ENCODE data around the gene CCL19. TPM values are rescaled to one million over a fixed set of nuclear protein-coding genes. Genes with fewer than 3 reads are reported as not detected.

The CCL19 gene
- total and polyA plus RNA-seq, 2 of the 8 experiments (the other 6 are each of a cell fraction or from before 2014, with no cell fraction given) = not detected

DNA sequence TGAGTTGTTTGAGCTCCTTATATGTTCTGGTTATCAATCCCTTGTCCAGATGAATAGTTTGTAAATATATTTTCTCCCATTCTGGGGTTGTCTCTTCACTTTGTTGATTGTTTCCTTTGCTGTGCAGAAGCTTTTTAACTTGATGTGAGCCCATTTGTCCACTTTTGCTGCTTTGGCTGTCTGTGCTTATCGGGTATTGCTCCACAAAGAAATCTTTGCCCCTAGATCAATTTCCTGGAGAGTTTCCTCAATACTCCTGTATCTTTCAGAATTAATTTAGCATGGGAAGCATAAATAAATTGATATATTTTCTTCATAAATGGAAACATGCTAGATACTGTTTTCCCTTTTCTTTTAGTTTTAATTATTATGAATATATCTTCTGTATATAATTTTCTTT is 41.4 kb upstream of the CCL19 start:
- H3K56ac ChIP-seq (replicated peaks; ENCODE audit: insufficient read length, low read depth, low read length) = no peak overlapping the region
- no peak overlapping the region for H2BK20ac ChIP-seq (ENCODE audit: low read length)
- H3K36me3 ChIP-seq (ENCODE audit: control insufficient read depth in 2 of 4, insufficient read depth in 4 of 4, low read length in 3 of 4) = no peaks in the 10 kb centered on the region
- H2AFZ ChIP-seq (ENCODE audit: low read length) = no peak overlapping the region
- no peak overlapping the region for H4K5ac ChIP-seq (ENCODE audit: insufficient read length, low read depth, low read length)
- no peak overlapping the region for H2BK5ac ChIP-seq (ENCODE audit: low read depth, low read length)
- H4K91ac ChIP-seq (replicated peaks; ENCODE audit: insufficient read length, low read length) = no peak overlapping the region
- no peak overlapping the region for H3K4ac ChIP-seq (replicated peaks; ENCODE audit: insufficient read length, low read depth, low read length)
- CTCF ChIA-PET (ENCODE audit: partially characterized antibody) = no interaction called here
- no peak for DNase-seq (ENCODE audit: low read depth in 1 of 2, low spot score in 2 of 2)
- H2BK120ac ChIP-seq (replicated peaks; ENCODE audit: low read depth, low read length) = no peak overlapping the region
- no peak overlapping the region for H2BK12ac ChIP-seq (ENCODE audit: low read depth, low read length)
- no peaks in the 10 kb centered on the region for H3K4me1 ChIP-seq (replicated peaks in 1 of 4; ENCODE audit: control insufficient read depth in 3 of 4, insufficient read depth in 4 of 4, low read length in 3 of 4)
- H2AK5ac ChIP-seq (ENCODE audit: low read depth, low read length) = no peak overlapping the region
- no peak overlapping the region for H4K8ac ChIP-seq (ENCODE audit: extremely low read depth, insufficient read depth, low read length)
- H3K14ac ChIP-seq (ENCODE audit: insufficient read length) = no peak overlapping the region
- H3K4me2 ChIP-seq (ENCODE audit: insufficient read depth in 1 of 2, low read depth in 2 of 2, low read length in 2 of 2) = no peak overlapping the region
- no peaks in the 10 kb centered on the region for H3K27me3 ChIP-seq (replicated peaks in 1 of 4; ENCODE audit: control insufficient read depth in 3 of 4, extremely low read depth in 1 of 4, insufficient read depth in 3 of 4, low read length in 3 of 4)
- H3K23ac ChIP-seq (ENCODE audit: insufficient read length) = no peak overlapping the region
- H3K27ac ChIP-seq (ENCODE audit: low read depth, low read length) = no peak overlapping the region
- H3K18ac ChIP-seq (ENCODE audit: extremely low read depth, low read length) = no peak overlapping the region
- no peaks in the 10 kb centered on the region for H3K23me2 ChIP-seq (ENCODE audit: low read depth, low read length)
- peaks cover 0 to 2% of the 10 kb centered on the region in 2 experiments for H4K20me1 ChIP-seq (replicated peaks in 1 of 2; ENCODE audit: control insufficient read depth in 1 of 2, insufficient read depth in 2 of 2, low read length in 2 of 2)
- H2BK15ac ChIP-seq (ENCODE audit: low read length) = no peak overlapping the region
- no peak overlapping the region for H3K4me3 ChIP-seq (ENCODE audit: extremely low read depth in 1 of 4, insufficient read depth in 2 of 4, low read depth in 3 of 4, low read length in 4 of 4)
- no peak for FAIRE-seq
- 75% methylated on average over 1 of the region's 1 CpG; no CpG with 5 or more reads in 1 of the 2 experiments for WGBS, 2 experiments (ENCODE audit: extremely low coverage in 1 of 2, insufficient coverage in 1 of 2, insufficient read length in 1 of 2, insufficient replicate concordance in 2 of 2, low coverage in 1 of 2, low lambda C conversion rate in 2 of 2, missing lambda C conversion rate in 1 of 2)
- no peak overlapping the region for H3K9ac ChIP-seq (replicated peaks in 1 of 4; ENCODE audit: extremely low read depth in 1 of 4, low read depth in 3 of 4, low read length in 3 of 4)
- H3K79me1 ChIP-seq (ENCODE audit: low read depth, low read length) = no peaks in the 10 kb centered on the region
- POLR2A ChIA-PET (ENCODE audit: partially characterized antibody) = no interaction called here
- no peaks in the 10 kb centered on the region for H3K79me2 ChIP-seq (ENCODE audit: control insufficient read depth in 1 of 2, insufficient read depth in 2 of 2, low read length in 2 of 2)
- H3K9me3 ChIP-seq (ENCODE audit: insufficient read depth in 2 of 2, low read depth in 1 of 2, low read length in 1 of 2) = no peaks in the 10 kb centered on the region
- TF ChIP-seq CREB1 (IDR thresholded peaks at IDR 0.05) = no peak
- TF ChIP-seq MAFK (IDR thresholded peaks at IDR 0.05; ENCODE audit: low read depth, low read length) = no peak
- no peak for TF ChIP-seq EZH2 (IDR thresholded peaks at IDR 0.05; ENCODE audit: low read depth, low read length, severe bottlenecking)
- TF ChIP-seq POU5F1 (IDR thresholded peaks at IDR 0.05; ENCODE audit: low read depth, low read length) = no peak
- TF ChIP-seq SIX5 (IDR thresholded peaks at IDR 0.05; ENCODE audit: low read depth, low read length) = no peak
- no peak for TF ChIP-seq POLR2AphosphoS5 (IDR thresholded peaks at IDR 0.05; ENCODE audit: low read depth, low read length)
- no peak for TF ChIP-seq RAD21 (IDR thresholded peaks at IDR 0.05 in 1 of 2, conservative IDR thresholded peaks at IDR 0.05 in 1 of 2; ENCODE audit: low read depth in 2 of 2, low read length in 2 of 2)
- no peak for TF ChIP-seq SIN3A (conservative IDR thresholded peaks at IDR 0.05 in 1 of 2, IDR thresholded peaks at IDR 0.05 in 1 of 2; ENCODE audit: low read depth in 1 of 2, low read length in 2 of 2)
- no peak for TF ChIP-seq NRF1 (IDR thresholded peaks at IDR 0.05; ENCODE audit: low read depth, low read length)
- TF ChIP-seq, protein P1, sequence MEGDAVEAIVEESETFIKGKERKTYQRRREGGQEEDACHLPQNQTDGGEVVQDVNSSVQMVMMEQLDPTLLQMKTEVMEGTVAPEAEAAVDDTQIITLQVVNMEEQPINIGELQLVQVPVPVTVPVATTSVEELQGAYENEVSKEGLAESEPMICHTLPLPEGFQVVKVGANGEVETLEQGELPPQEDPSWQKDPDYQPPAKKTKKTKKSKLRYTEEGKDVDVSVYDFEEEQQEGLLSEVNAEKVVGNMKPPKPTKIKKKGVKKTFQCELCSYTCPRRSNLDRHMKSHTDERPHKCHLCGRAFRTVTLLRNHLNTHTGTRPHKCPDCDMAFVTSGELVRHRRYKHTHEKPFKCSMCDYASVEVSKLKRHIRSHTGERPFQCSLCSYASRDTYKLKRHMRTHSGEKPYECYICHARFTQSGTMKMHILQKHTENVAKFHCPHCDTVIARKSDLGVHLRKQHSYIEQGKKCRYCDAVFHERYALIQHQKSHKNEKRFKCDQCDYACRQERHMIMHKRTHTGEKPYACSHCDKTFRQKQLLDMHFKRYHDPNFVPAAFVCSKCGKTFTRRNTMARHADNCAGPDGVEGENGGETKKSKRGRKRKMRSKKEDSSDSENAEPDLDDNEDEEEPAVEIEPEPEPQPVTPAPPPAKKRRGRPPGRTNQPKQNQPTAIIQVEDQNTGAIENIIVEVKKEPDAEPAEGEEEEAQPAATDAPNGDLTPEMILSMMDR (IDR thresholded peaks at IDR 0.05; ENCODE audit: control extremely low read depth in 1 of 3, insufficient read depth in 1 of 3, low read depth in 1 of 3, low read length in 3 of 3) = no peak
- no peak for TF ChIP-seq ASH2L (IDR thresholded peaks at IDR 0.05; ENCODE audit: low read length)
- TF ChIP-seq, protein P2, sequence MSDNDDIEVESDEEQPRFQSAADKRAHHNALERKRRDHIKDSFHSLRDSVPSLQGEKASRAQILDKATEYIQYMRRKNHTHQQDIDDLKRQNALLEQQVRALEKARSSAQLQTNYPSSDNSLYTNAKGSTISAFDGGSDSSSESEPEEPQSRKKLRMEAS (IDR thresholded peaks at IDR 0.05) = no peak
